Measurements from ENCODE around the gene CDK14.

The CDK14 gene

DNA sequence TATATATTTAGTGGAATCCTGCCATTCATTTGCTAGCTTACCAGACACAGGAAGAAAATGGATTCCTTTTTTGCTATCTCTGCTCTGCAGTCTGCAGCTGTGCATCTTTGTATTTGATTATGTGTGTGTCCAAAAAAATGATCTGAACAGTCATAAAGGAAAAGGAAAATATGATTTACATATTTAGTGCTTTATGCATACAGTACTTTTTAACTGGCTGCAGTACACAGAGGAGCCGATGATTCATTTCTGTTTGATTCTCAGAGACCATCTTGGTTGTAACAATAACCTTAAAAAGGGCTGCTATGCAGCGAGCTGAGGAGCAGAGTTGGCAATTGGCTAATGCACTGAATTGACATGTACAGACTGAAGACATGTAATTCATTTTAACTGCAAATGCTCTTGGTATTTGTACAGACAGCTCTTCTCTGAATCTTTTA, 516.8 kb downstream of the CDK14 start:
- no peaks in the 10 kb centered on the region for H3K27me3 Mint-ChIP-seq
- H3K27ac Mint-ChIP-seq, result no peak overlapping the region
- no peaks in the 10 kb centered on the region for H3K36me3 Mint-ChIP-seq (ENCODE audit: low read depth)
- ATAC-seq (no peak), DNase-seq (no peak)
- H3K9me3 Mint-ChIP-seq, result no peaks in the 10 kb centered on the region
- no peak overlapping the region for H3K4me3 Mint-ChIP-seq
- no peaks in the 10 kb centered on the region for H3K4me1 Mint-ChIP-seq

GRCh38 chr7:91114232-91114631, 518.1 kb downstream of the CDK14 start:
- Mint-ChIP-seq H3K4me1 (no peaks in the 10 kb centered on the region), H3K36me3 (ENCODE audit: low read depth) (no peaks in the 10 kb centered on the region)

DNA sequence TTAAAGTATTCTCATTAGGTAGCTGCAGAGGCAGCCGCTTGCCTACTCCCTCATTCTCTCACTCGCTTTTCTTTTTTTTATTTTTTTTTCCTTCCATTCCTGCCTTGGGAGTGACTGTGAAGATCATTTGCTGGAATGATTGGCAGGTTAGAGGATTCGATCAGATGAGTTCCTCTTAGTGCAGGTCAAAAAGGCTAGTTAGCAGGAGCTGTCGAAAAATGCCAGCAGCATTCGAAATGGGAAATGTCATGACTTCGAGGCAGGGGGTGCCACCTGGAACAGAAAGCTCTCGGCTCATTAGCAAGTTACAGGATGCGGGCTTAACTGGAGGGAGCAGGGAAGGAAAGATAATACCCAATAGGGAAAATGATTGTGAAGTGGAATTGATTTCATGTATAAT, 530.6 kb downstream of the CDK14 start:
- DNase-seq, result no peak
- no peaks in the 10 kb centered on the region for H3K36me3 Mint-ChIP-seq (ENCODE audit: low read depth)
- ATAC-seq, result no peak
- H3K4me3 Mint-ChIP-seq, result no peak overlapping the region
- H3K9me3 Mint-ChIP-seq, result no peaks in the 10 kb centered on the region
- H3K27me3 Mint-ChIP-seq, result peaks cover 3% of the 10 kb centered on the region
- no peak overlapping the region for H3K27ac Mint-ChIP-seq
- no peaks in the 10 kb centered on the region for H3K4me1 Mint-ChIP-seq

More at GRCh38 chr7:91114232-91114631, 518.1 kb downstream of the CDK14 start:
- Mint-ChIP-seq H3K9me3 (no peaks in the 10 kb centered on the region), H3K27ac (no peak overlapping the region), H3K4me3 (no peak overlapping the region), H3K27me3 (no peaks in the 10 kb centered on the region)
- ATAC-seq (no peak), DNase-seq (no peak)

DNA sequence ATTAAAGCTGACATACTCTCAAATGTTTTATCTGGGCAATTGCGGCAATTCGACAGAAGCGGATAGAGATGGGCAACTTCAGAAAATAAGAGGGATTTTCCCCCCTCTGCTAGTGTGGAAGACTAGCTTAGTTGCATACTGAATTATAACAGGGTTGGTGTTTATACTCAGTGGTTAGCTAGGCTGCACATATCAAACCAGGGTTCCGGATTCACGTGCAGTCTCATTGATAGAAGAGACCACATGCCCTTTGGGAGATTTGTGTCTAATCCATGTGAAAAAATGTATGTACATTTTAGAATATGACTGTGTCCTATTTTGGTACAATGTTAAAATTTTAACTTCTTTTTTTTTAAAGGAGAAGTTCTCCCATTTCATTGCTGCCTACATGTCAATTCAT, 531.2 kb downstream of the CDK14 start:
- no peaks in the 10 kb centered on the region for H3K36me3 Mint-ChIP-seq (ENCODE audit: low read depth)

DNA sequence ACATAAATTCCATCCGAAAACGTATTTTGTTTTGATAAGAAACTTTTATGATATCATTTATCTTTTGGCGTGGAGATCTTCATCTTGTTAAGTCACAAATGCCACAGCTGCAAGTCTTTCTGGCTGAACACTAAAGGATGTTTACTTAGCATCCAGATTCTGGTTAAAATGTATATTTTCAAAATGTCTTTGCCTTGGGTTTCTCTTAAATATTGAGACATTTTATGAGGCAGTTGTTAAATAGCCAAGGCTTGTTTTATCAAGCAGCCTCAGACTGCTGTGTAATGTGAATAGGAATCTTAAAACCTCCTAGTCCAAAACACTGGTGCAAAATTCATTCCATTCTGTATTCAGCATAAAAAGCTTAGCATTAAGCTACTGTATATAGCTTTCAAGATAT, 531.8 kb downstream of the CDK14 start:
- Mint-ChIP-seq H3K4me1 (no peaks in the 10 kb centered on the region), H3K4me3 (no peak overlapping the region), H3K9me3 (no peaks in the 10 kb centered on the region), H3K27me3 (peaks cover 3% of the 10 kb centered on the region), H3K36me3 (ENCODE audit: low read depth) (no peaks in the 10 kb centered on the region), H3K27ac (no peak overlapping the region)
- no peak for DNase-seq
- ATAC-seq, result no peak

More for the DNA sequence above, 531.2 kb downstream of the CDK14 start:
- Mint-ChIP-seq H3K4me3 (no peak overlapping the region), H3K27ac (no peak overlapping the region), H3K9me3 (no peaks in the 10 kb centered on the region), H3K27me3 (peaks cover 3% of the 10 kb centered on the region), H3K4me1 (no peaks in the 10 kb centered on the region)
- ATAC-seq, result no peak
- no peak for DNase-seq

DNA sequence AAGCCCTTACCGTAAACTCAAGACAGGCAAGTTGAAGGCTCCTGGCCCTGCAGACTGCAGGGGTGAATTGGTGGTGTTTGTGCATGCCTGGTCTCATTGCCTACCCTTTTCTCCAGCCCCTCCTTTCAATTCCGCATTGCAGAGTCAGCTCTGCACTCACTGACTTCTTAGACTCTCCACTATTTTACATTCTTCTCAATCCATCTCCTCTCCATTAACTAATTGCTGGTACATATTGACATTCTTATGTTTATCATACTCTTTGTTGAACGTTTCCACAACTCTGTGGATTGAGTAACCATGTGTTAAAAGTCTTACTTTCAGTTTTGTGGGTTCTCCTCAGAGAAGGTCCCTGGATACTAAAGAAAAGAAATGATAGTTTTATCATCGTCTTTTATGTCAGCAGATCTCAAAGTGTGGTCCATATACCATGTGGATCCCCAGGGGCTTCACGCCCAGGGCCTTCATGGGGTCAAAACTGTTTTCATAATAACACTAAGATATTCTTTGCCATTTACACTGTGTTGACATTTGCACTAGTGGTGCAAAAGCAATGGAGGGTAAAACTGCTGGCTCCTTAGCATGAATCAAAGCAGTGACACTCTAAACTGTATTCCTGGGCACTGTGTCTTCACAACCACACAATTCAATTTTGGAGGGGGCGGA, 532.7 kb downstream of the CDK14 start:
- DNase-seq (no peak), ATAC-seq (no peak)
- Mint-ChIP-seq H3K27ac (no peak overlapping the region), H3K36me3 (ENCODE audit: low read depth) (no peaks in the 10 kb centered on the region), H3K4me3 (no peak overlapping the region), H3K27me3 (peaks cover 1% of the 10 kb centered on the region), H3K9me3 (no peaks in the 10 kb centered on the region), H3K4me1 (no peaks in the 10 kb centered on the region)

- DNase-seq (no peak), ATAC-seq (no peak)
- Mint-ChIP-seq H3K9me3 (no peaks in the 10 kb centered on the region), H3K4me3 (no peak overlapping the region), H3K4me1 (no peaks in the 10 kb centered on the region), H3K36me3 (ENCODE audit: low read depth) (no peaks in the 10 kb centered on the region), H3K27me3 (no peaks in the 10 kb centered on the region), H3K27ac (no peak overlapping the region)
Measured at GRCh38 chr7:91135300-91135699, 539.2 kb downstream of the CDK14 start.

- no peak overlapping the region for H3K4me3 Mint-ChIP-seq
- H3K27me3 Mint-ChIP-seq, result peaks cover 2% of the 10 kb centered on the region
- H3K27ac Mint-ChIP-seq, result no peak overlapping the region
- peaks cover 2% of the 10 kb centered on the region for H3K4me1 Mint-ChIP-seq
- H3K36me3 Mint-ChIP-seq (ENCODE audit: low read depth), result no peaks in the 10 kb centered on the region
- no peak for ATAC-seq
- peaks cover 2% of the 10 kb centered on the region for H3K9me3 Mint-ChIP-seq
- no peak for DNase-seq
Measured at GRCh38 chr7:91135703-91136430, 539.7 kb downstream of the CDK14 start.

- Mint-ChIP-seq H3K36me3 (ENCODE audit: low read depth) (no peaks in the 10 kb centered on the region), H3K4me3 (no peak overlapping the region), H3K4me1 (peaks cover 6% of the 10 kb centered on the region), H3K27me3 (peaks cover 2% of the 10 kb centered on the region), H3K27ac (no peak overlapping the region), H3K9me3 (peaks cover 8% of the 10 kb centered on the region)
- DNase-seq, result no peak
- ATAC-seq, result no peak
Measured at GRCh38 chr7:91137153-91137787, 541.1 kb downstream of the CDK14 start.

DNA sequence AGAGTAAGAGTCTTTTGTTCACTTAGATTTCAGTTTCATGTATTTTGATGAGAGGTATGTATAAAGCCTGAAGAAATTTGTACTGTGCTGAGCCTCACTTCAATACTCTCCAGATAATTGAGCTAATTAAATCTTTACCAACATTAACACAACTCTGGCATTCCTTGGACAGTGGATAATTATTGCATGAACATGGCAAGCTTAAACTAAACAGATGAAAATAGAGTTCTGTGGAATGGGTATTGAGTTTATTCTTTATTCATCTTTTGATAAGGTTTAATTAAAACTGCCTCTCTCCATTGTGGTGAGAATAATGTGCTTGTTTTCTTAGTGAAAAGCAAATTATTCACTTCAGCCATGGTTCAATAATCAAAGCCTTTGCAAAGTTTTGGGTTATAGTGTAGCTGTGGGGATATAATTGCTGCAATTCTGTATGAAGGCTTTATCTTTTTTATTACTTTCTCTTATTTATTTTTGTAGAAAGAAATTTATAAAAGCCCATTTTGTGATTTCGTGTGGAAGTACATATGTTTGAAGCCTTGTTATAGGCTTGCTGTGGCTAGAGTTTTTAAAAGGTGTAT, 541.8 kb downstream of the CDK14 start:
- DNase-seq, result no peak

DNA sequence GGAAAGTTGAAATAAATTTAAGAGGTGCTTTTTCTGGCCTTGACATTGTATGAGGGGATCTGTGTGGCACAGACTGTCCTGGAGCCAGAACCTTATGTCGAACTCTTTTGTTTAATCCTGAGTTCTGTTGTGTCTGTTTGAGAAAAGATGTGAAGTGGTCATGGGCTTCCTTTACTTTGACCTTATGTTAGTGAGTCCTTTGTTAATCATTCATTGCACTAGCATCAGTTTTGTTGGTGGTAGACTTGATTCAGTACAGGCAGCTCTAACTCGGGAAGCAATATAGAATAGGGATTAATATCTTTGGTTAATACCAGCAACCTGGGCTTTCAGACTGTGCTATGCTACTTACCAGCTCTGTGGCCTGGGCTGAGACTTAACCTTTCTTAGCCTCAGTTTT, 544.2 kb downstream of the CDK14 start:
- DNase-seq, result no peak
- H3K27ac Mint-ChIP-seq, result no peak overlapping the region

More for the DNA sequence above, 541.8 kb downstream of the CDK14 start:
- Mint-ChIP-seq H3K4me1 (peaks cover 6% of the 10 kb centered on the region), H3K36me3 (ENCODE audit: low read depth) (no peaks in the 10 kb centered on the region), H3K27ac (no peak overlapping the region), H3K9me3 (peaks cover 8% of the 10 kb centered on the region), H3K27me3 (peaks cover 2% of the 10 kb centered on the region), H3K4me3 (no peak overlapping the region)
- no peak for ATAC-seq

DNA sequence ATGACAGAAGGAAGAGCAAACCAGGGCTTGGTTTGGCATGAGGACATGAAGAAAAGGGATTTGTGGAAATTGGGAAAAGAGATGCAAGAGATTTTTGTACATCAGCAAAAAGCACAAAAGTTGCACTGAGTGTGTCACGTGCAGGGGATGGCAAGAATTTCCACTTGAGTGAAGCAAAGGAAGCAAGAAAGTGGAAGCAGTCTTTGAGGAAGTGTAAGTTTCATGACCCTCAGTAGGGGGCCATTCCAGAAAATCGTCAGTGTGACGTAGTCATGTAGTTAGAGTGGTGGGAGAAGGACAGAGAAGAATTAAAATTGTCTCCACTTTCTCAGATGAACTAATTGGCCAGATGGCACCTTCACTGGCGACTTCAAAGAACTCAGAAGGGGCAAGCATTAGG, 544.9 kb downstream of the CDK14 start:
- Mint-ChIP-seq H3K27me3 (peaks cover 2% of the 10 kb centered on the region), H3K4me1 (peaks cover 6% of the 10 kb centered on the region), H3K27ac (no peak overlapping the region), H3K9me3 (peaks cover 8% of the 10 kb centered on the region), H3K4me3 (no peak overlapping the region), H3K36me3 (ENCODE audit: low read depth) (no peaks in the 10 kb centered on the region)
- ATAC-seq (no peak), DNase-seq (no peak)

More for the DNA sequence above, 544.2 kb downstream of the CDK14 start:
- Mint-ChIP-seq H3K36me3 (ENCODE audit: low read depth) (no peaks in the 10 kb centered on the region), H3K4me3 (no peak overlapping the region), H3K4me1 (peaks cover 6% of the 10 kb centered on the region), H3K9me3 (peaks cover 8% of the 10 kb centered on the region), H3K27me3 (peaks cover 2% of the 10 kb centered on the region)
- no peak for ATAC-seq

- H3K9me3 Mint-ChIP-seq, result peaks cover 8% of the 10 kb centered on the region
- ATAC-seq, result no peak
- peaks cover 2% of the 10 kb centered on the region for H3K27me3 Mint-ChIP-seq
Measured at GRCh38 chr7:91142743-91143142, 546.6 kb downstream of the CDK14 start.

GRCh38 chr7:91149341-91150246, 553.5 kb downstream of the CDK14 start:
- DNase-seq, result no peak
- H3K36me3 Mint-ChIP-seq (ENCODE audit: low read depth), result no peaks in the 10 kb centered on the region
- H3K4me3 Mint-ChIP-seq, result no peak overlapping the region
- no peaks in the 10 kb centered on the region for H3K4me1 Mint-ChIP-seq
- H3K9me3 Mint-ChIP-seq, result no peaks in the 10 kb centered on the region
- ATAC-seq, result no peak
- H3K27ac Mint-ChIP-seq, result no peak overlapping the region
- H3K27me3 Mint-ChIP-seq, result no peaks in the 10 kb centered on the region

More at GRCh38 chr7:91142743-91143142, 546.6 kb downstream of the CDK14 start:
- Mint-ChIP-seq H3K36me3 (ENCODE audit: low read depth) (no peaks in the 10 kb centered on the region), H3K4me1 (peaks cover 6% of the 10 kb centered on the region), H3K4me3 (no peak overlapping the region), H3K27ac (no peak overlapping the region)
- no peak for DNase-seq
